Activated T-helper 2 cell treated with anti-CD3 and anti-CD28 coated beads, Interferon-gamma antibody, Interleukin-2, Interleukin-4, amounts not matched to agents 10 μg/mL and 5 μg/mL and 100 μg/mL, durations not matched to agents 14 hours and 24 hours and 36 hours (primary cell): ENCODE measurements around the gene WDR1. TPM values are rescaled to one million over a fixed set of nuclear protein-coding genes. Genes with fewer than 3 reads are reported as not detected.

Experiments used
- DNase-seq: peaks from one replicate; pipeline ENCODE4 v3.0.0; 2021; ENCODE audit warnings: low spot score
- H3K27ac Mint-ChIP-seq: one replicate; pipeline ENCODE4 v1.8.0; 2021; ENCODE audit warnings: mixed read lengths
- H3K27me3 Mint-ChIP-seq: one replicate; pipeline ENCODE4 v1.8.0; 2021; ENCODE audit warnings: low read depth, mixed read lengths
- H3K36me3 Mint-ChIP-seq: one replicate; pipeline ENCODE4 v1.8.0; 2021; ENCODE audit warnings: low read depth, mixed read lengths
- H3K4me1 Mint-ChIP-seq: one replicate; pipeline ENCODE4 v1.8.0; 2021; ENCODE audit warnings: low read depth, mixed read lengths
- H3K4me3 Mint-ChIP-seq: one replicate; pipeline ENCODE4 v1.8.0; 2021; ENCODE audit warnings: low read depth, mild to moderate bottlenecking, moderate library complexity, mixed read lengths
- H3K9me3 Mint-ChIP-seq: one replicate; pipeline ENCODE4 v1.8.0; 2021; ENCODE audit warnings: mixed read lengths
- intact Hi-C: fragments of 100-400 bp; cut with micrococcal nuclease; formaldehyde crosslinking; loops from one replicate; pipeline ENCODE4 v1.15.1; 2023
- total RNA-seq: library from RNA; stranded (reverse); gene quantifications from 2 replicates; pipeline ENCODE4 v1.2.3, GENCODE V29; 2022

WDR1 gene
- total RNA-seq, 1 donor from 2014 or later: 387 TPM

- intact Hi-C loops: no loop called here
- H3K4me3 Mint-ChIP-seq: no peak overlapping the region
- peaks cover 85% of the 10 kb centered on the region for H3K36me3 Mint-ChIP-seq
- H3K27ac Mint-ChIP-seq: no peak overlapping the region
- H3K9me3 Mint-ChIP-seq: no peaks in the 10 kb centered on the region
- peaks cover 2% of the 10 kb centered on the region for H3K4me1 Mint-ChIP-seq
- no peaks in the 10 kb centered on the region for H3K27me3 Mint-ChIP-seq
- no peak for DNase-seq
These were observed 41.9 kb downstream of the WDR1 start for GRCh38 chr4:10074767-10075105.

GRCh38 chr4:10074076-10074766 is 42.4 kb downstream of the WDR1 start:
- H3K27ac Mint-ChIP-seq: no peak overlapping the region
- no peak overlapping the region for H3K4me3 Mint-ChIP-seq
- DNase-seq: no peak
- H3K36me3 Mint-ChIP-seq: peaks cover 83% of the 10 kb centered on the region
- H3K27me3 Mint-ChIP-seq: no peaks in the 10 kb centered on the region
- intact Hi-C loops: no loop called here
- H3K9me3 Mint-ChIP-seq: no peaks in the 10 kb centered on the region
- peaks cover 2% of the 10 kb centered on the region for H3K4me1 Mint-ChIP-seq

GRCh38 chr4:10072420-10073017 is 44.1 kb downstream of the WDR1 start:
- peak overlapping the region; percentile 17 for H3K27ac Mint-ChIP-seq

GRCh38 chr4:10069075-10069642 is 47.4 kb downstream of the WDR1 start:
- Mint-ChIP-seq H3K27me3 (no peaks in the 10 kb centered on the region), H3K9me3 (no peaks in the 10 kb centered on the region), H3K4me3 (no peak overlapping the region), H3K27ac (no peak overlapping the region), H3K36me3 (peaks cover 74% of the 10 kb centered on the region), H3K4me1 (peaks cover 2% of the 10 kb centered on the region)
- DNase-seq: no peak
- intact Hi-C loops: no loop called here

More at GRCh38 chr4:10072420-10073017, 44.1 kb downstream of the WDR1 start:
- Mint-ChIP-seq H3K27me3 (no peaks in the 10 kb centered on the region), H3K9me3 (no peaks in the 10 kb centered on the region), H3K4me1 (peaks cover 2% of the 10 kb centered on the region), H3K36me3 (peaks cover 78% of the 10 kb centered on the region), H3K4me3 (no peak overlapping the region)
- no peak for DNase-seq
- intact Hi-C loops: no loop called here

- peaks cover 52% of the 10 kb centered on the region for H3K36me3 Mint-ChIP-seq
- no peak overlapping the region for H3K27ac Mint-ChIP-seq
- DNase-seq: no peak
- intact Hi-C loops: no loop called here
- no peaks in the 10 kb centered on the region for H3K9me3 Mint-ChIP-seq
- no peaks in the 10 kb centered on the region for H3K27me3 Mint-ChIP-seq
- H3K4me1 Mint-ChIP-seq: no peaks in the 10 kb centered on the region
- no peak overlapping the region for H3K4me3 Mint-ChIP-seq
These were observed 49.6 kb downstream of the WDR1 start for GRCh38 chr4:10066670-10067651.

GRCh38 chr4:10066206-10066605 is 50.4 kb downstream of the WDR1 start:
- intact Hi-C loops: no loop called here
- no peak for DNase-seq
- Mint-ChIP-seq H3K4me3 (no peak overlapping the region), H3K27me3 (no peaks in the 10 kb centered on the region), H3K36me3 (peaks cover 45% of the 10 kb centered on the region), H3K27ac (no peak overlapping the region), H3K9me3 (no peaks in the 10 kb centered on the region), H3K4me1 (no peaks in the 10 kb centered on the region)

GRCh38 chr4:10063544-10064300 is 52.9 kb downstream of the WDR1 start:
- Mint-ChIP-seq H3K27ac (no peak overlapping the region), H3K4me1 (no peaks in the 10 kb centered on the region), H3K4me3 (no peak overlapping the region), H3K9me3 (no peaks in the 10 kb centered on the region), H3K36me3 (peaks cover 39% of the 10 kb centered on the region), H3K27me3 (no peaks in the 10 kb centered on the region)
- intact Hi-C loops: no loop called here
- no peak for DNase-seq

GRCh38 chr4:10061650-10062415 is 54.8 kb downstream of the WDR1 start:
- Mint-ChIP-seq H3K4me1 (no peaks in the 10 kb centered on the region), H3K4me3 (no peak overlapping the region), H3K9me3 (no peaks in the 10 kb centered on the region), H3K27me3 (no peaks in the 10 kb centered on the region), H3K36me3 (peaks cover 31% of the 10 kb centered on the region), H3K27ac (no peak overlapping the region)
- intact Hi-C loops: no loop called here
- DNase-seq: no peak

- H3K27ac Mint-ChIP-seq: no peak overlapping the region
- H3K27me3 Mint-ChIP-seq: no peaks in the 10 kb centered on the region
- no peak overlapping the region for H3K4me3 Mint-ChIP-seq
- H3K9me3 Mint-ChIP-seq: no peaks in the 10 kb centered on the region
- peaks cover 13% of the 10 kb centered on the region for H3K36me3 Mint-ChIP-seq
- intact Hi-C loops: no loop called here
- H3K4me1 Mint-ChIP-seq: no peaks in the 10 kb centered on the region
- DNase-seq: no peak
These were observed 58.2 kb downstream of the WDR1 start for GRCh38 chr4:10058371-10058770.

- no peak overlapping the region for H3K27ac Mint-ChIP-seq
- no peak for DNase-seq
- H3K4me1 Mint-ChIP-seq: no peaks in the 10 kb centered on the region
- H3K27me3 Mint-ChIP-seq: no peaks in the 10 kb centered on the region
- peaks cover 13% of the 10 kb centered on the region for H3K36me3 Mint-ChIP-seq
- H3K9me3 Mint-ChIP-seq: no peaks in the 10 kb centered on the region
- no peak overlapping the region for H3K4me3 Mint-ChIP-seq
- intact Hi-C loops: no loop called here
These were observed 59.6 kb downstream of the WDR1 start for GRCh38 chr4:10057023-10057395.

GRCh38 chr4:10056334-10057022 is 60.1 kb downstream of the WDR1 start:
- H3K36me3 Mint-ChIP-seq: peaks cover 13% of the 10 kb centered on the region
- no peak for DNase-seq
- H3K27ac Mint-ChIP-seq: no peak overlapping the region
- no peaks in the 10 kb centered on the region for H3K4me1 Mint-ChIP-seq
- intact Hi-C loops: no loop called here
- H3K9me3 Mint-ChIP-seq: no peaks in the 10 kb centered on the region
- no peak overlapping the region for H3K4me3 Mint-ChIP-seq
- no peaks in the 10 kb centered on the region for H3K27me3 Mint-ChIP-seq
